ENCODE data around the gene PCDHB13.
"Not testable (repeated sequence)": the region's sequence is repeated elsewhere in the genome, so short reads cannot be mapped to it uniquely, and the experiment has no call there.

DNA sequence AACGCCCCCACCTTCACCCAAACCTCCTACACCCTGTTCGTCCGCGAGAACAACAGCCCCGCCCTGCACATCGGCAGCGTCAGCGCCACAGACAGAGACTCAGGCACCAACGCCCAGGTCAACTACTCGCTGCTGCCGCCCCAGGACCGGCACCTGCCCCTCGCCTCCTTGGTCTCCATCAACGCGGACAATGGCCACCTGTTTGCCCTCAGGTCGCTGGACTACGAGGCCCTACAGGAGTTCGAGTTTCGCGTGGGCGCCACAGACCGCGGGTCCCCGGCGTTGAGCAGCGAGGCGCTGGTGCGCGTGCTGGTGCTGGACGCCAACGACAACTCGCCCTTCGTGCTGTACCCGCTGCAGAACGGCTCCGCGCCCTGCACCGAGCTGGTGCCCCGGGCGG, 11.1 kb downstream of the PCDHB13 start:
- TF ChIP-seq, protein P1, sequence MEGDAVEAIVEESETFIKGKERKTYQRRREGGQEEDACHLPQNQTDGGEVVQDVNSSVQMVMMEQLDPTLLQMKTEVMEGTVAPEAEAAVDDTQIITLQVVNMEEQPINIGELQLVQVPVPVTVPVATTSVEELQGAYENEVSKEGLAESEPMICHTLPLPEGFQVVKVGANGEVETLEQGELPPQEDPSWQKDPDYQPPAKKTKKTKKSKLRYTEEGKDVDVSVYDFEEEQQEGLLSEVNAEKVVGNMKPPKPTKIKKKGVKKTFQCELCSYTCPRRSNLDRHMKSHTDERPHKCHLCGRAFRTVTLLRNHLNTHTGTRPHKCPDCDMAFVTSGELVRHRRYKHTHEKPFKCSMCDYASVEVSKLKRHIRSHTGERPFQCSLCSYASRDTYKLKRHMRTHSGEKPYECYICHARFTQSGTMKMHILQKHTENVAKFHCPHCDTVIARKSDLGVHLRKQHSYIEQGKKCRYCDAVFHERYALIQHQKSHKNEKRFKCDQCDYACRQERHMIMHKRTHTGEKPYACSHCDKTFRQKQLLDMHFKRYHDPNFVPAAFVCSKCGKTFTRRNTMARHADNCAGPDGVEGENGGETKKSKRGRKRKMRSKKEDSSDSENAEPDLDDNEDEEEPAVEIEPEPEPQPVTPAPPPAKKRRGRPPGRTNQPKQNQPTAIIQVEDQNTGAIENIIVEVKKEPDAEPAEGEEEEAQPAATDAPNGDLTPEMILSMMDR (IDR thresholded peaks at IDR 0.05 in 4 of 5, conservative IDR thresholded peaks at IDR 0.05 in 1 of 5), result not testable (repeated sequence)
- not testable (repeated sequence) for TF ChIP-seq POLR2A (IDR thresholded peaks at IDR 0.05)
